Globus pallidus (tissue), 1 donor: ENCODE results near the gene CCNF.

Experiments used
- DNase-seq: peaks from one replicate; pipeline ENCODE4 v3.0.0-alpha.2; 2015; ENCODE audit warnings: low spot score

Gene CCNF

DNA sequence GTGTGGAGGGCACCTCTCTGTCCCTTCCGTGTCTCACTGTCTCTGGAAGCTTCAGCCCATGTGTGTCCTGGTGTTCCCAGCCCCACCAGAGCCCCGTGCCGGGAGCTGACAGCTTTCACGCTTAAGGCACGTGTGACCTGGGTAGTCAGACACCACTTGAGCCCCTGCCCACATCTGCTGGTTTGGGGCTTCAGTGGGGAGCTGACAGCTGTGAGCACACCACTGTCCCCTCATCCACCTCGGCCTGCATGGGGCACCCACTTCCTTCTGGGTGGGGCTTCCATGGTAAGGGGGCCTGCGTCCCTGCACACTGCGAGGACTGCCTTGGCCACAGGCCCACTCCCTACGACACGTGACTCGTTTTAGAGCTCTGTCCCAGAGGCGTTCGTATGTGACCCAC, 28.0 kb downstream of the CCNF start:
- no peak for DNase-seq

DNA sequence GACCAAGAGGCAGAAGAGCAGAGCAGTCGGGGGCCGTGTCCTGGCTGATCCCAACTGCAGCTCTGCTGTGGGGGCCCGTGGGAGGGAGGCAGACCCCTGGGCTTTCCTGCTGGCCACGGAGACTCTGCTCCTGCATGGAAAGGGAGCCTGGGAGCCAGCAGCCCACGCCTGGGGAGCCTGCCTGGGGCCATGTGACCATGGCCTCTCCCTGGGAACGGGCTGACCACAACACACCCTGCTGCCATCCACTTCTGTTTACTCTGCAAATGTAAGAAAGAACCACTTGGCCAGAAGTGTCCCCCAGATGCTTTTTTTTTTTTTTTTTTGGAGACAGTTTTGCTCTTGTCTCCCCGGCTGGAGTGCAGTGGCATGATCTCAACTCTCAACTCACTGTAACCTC, 28.7 kb downstream of the CCNF start:
- no peak for DNase-seq

DNA sequence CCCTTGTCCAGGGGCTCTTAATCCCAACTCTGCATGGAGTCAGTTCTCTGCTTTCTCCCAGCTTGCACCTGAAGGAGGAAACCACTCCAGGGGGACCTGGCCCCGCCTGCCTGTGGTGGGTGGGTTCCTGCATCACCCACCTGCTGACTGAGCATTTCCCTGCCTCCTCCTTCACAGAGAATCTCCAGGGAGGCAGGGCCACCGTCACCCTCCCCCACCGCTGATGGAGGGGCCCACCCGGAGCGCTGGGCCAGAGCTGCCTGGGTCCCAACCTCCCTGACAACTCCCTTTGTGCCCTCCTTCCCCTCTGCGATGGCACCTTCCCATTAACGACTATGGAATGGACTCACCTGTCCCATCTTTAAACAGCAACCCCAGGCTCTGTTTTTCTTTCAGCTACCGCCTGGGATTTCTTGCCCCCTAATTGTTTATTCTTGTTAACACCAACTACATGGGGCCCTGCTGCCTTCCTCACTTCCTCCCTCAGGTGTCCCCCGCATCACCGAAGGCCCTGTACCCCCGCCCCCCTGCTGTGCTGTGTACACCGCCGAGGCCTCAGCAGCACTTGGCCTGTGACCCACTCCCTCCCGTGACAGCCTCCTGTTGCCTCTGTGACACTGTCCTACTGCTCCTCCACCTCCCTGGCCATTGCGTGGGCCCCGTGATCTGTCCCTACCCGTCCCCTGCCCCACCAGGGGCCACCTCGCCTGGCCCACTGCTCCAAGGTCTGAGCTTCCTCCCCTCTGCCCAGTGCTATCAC, 29.8 kb downstream of the CCNF start:
- no peak for DNase-seq

DNA sequence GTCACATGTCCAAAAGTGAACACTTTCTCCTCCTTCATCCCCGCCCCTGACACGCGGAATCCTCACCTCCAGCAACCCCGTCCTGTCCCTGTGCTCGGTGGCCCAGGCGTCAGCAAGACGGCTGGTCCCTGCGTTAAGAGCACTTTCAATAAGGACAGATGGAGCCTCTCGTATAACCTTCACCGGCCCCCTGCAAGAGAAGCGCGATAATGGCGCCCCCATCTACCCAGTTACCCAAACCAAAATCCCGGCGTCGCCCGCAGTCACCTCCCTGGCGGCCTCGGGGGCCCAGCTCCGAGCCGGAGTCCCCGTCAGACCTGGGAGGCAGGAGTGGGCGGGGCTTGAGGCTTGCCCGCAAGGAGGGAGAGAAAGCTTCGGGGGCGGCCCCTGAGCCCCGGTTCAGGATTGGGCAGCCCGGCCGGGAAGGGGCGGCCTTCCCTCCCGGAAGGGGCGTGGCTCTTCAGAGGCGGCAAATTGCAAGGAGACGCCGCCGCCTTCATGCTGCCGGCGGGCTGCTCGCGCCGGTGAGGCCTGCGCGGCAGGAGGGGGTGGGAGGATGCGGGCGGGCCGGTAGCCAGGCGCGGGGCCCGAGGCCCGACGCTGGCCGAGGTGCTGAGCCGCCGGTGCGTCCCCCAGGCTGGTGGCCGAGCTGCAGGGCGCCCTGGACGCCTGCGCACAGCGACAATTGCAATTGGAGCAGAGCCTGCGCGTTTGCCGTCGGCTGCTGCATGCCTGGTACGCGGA, 30.6 kb downstream of the CCNF start, which contains the start of gene TEDC2:
Gene TEDC2 (plus strand): TSS at position 463 of the 744 bp plus-strand sequence. CDS start 36 bp downstream, at position 499.
- DNase-seq = peak; percentile 94

DNA sequence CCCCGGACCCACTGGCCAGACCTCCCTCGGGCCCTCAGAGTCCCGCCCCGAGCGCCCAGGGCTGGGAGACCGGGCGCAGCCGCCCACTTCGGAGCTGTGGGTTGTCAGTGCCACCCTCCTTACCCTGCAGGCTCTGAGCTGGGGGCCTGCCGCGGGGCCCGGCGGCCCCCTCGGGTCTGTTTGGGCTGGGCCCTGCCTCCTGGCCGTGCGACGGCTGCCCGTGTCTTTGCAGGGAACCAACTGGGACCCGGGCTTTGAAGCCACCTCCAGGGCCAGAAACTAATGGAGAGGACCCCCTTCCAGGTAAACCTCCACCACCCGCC, 31.1 kb downstream of the CCNF start:
- no peak for DNase-seq

DNA sequence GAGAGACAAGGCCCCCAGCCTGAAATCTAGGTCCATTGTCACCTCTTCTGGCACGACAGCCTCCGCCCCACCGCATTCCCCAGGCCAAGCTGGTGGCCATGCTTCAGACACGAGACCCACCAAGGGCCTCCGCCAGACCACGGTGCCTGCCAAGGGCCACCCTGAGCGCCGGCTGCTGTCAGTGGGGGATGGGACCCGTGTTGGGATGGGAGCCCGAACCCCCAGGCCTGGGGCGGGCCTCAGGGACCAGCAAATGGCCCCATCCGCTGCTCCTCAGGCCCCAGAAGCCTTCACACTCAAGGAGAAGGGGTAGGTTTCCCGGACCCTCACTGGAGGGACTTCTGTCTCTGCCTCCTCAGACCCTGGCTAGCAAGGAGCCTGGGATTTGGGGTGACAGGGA, 31.7 kb downstream of the CCNF start:
- no peak for DNase-seq

DNA sequence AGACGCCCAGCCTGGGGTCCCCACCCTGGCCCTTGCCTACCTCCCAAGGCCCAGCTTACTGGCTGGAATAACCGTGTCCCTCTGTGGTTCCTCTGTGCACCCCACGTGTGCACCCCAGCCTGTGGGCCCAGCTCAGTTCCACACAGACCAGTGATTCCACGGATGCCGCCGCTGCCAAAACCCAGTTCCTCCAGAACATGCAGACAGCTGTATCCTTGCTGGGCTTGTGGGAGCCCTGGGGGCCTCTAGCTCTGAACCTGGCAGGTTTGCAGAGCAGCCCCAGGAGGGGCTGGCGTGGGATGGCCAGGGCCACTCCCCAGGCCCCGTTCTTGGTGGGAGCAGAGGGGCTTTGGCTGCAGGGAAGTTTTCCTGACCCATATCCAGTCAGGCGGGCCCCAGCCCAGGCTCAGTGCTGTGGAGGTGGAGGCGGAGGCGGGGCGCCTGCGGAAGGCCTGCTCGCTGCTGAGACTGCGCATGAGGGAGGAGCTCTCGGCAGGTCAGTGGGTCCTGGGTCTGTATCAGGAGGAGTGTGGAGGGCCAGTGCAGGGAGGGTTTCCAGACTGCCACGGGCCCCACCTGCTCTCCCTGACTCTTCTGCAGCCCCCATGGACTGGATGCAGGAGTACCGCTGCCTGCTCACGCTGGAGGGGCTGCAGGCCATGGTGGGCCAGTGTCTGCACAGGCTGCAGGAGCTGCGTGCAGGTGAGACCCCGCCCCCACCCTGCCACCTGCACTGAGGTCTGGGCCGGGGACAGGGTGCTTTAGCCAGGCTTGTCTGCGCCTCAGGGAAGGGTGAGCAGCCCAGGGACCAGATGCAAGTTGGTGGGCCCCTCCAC, 33.0 kb downstream of the CCNF start:
- DNase-seq = no peak

DNA sequence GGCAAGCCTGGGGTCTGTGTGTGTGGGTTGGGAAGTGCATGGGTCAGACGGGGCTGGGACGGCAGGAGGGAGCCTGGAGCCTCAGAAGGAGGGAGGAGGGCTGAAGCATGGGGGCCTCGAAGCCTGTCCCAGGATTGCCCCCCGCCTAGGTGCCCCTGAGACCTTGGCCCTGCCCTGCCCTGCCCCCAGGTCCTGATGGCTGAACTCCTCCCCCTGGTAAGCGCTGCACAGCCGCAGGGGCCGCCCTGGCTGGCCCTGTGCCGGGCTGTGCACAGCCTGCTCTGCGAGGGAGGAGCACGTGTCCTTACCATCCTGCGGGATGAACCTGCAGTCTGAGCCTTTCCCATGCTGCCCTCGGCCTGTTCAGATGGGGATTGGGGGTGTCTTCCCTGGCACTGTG, 35.1 kb downstream of the CCNF start:
- no peak for DNase-seq

DNA sequence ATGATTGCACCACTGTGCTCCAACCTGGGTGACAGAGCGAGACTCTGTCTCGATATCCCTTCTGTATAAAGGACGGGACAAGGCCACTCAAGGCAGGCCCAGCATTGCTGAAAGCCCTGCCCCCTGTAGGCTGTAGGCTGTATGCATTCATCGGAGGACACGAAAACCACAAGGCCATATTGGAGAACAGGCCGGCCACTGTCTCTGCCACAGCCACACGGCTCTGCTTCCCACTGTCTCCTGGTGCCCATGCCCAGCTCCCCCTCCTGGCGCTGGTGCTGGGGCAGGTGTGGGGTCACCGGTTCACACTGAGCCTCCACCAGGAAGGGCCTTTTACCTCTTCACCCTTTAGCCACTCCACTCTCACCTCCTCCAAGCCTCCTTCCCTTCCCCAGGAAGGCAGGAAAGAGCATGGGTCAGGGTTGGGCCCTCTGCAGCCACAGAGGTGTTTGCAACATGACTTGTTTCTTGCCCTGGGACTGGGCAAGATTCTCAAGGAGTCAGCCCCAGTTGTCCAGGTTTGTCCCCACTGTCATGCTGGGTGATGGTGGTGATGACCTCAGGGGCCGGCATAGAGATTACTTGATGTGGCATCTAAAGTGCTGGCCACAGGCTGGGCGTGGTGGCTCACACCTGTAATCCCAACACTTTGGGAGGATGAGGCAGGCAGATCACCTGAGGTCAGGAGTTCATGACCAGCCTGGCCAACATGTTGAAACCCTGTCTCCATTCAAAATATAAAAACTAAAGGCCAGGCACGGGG, 36.6 kb downstream of the CCNF start:
- no peak for DNase-seq

DNA sequence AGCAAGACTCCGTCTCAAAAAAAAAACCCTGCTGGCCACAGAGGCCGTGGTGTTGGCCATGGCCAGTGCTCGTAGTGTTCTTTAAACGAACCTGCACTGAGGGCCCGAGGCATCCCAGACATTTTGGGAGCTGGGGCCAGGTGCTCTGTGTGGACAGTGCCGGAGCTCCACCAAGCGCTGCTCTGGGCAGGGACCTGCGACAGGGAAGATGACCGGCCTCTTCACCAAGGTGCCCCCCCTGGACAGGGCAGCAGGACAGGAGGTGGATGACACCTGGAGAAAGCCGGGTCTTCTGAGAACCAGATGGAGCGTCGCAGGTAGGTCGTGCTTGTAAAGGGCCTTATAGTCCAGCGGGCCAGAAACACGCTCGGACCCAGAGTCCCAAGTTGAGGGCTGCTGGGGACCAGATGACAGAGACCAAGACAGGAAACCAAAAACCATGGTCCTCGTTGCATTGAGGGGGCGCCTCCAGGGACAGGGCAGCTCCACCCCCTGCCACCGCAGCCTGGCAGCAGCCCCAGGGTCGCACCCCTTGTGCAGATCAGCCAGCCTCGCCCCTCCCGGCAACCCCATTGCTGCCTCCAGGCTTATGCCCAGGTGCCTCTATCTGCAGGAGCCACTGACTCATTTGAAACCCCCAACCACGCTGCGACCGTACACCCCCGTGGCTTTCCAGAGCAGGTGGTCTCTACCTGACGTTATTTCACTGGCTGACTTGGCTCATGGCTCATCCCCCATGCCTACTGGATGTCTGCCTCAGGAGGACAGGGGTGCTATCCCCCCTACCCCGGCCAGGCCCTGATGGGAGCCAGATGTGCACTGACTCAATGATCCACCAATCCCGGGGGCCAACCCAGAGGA, 37.6 kb downstream of the CCNF start:
- DNase-seq = no peak

DNA sequence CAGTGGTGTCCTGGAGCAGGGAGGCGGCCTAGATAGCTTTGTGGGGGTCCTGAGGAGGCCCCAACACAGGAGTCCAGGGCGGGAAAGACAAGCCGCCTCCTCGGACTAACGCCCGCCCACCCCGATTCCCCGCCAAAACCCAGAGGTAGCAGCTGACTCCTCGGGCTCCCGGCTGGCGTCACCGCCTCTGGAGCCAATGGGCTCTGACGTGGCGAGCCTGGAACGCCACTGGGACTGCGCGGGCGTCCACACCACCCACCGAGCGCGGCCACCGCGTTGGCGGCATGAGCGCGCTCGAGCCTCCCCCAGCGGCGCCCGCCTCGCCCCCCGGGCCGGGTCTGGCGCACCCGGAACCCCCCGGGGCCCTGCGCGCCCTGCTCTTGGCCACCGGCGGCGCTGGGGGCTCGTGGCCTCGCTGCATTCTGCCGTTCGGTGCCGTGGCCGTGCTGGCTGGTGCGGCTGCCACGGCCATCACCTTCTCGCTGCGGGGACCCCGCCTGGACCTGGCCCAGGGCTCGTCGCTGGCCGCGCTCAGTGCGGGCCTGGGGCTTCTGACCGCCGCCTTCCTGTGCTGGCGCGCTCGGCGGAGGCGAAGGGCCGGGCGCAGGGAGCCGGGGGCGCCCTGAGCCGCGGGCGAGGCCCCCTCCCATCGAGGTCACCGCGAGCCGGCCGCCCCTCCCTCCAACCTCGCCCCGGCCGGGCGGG, 38.4 kb downstream of the CCNF start:
- DNase-seq = peak; percentile 69

DNA sequence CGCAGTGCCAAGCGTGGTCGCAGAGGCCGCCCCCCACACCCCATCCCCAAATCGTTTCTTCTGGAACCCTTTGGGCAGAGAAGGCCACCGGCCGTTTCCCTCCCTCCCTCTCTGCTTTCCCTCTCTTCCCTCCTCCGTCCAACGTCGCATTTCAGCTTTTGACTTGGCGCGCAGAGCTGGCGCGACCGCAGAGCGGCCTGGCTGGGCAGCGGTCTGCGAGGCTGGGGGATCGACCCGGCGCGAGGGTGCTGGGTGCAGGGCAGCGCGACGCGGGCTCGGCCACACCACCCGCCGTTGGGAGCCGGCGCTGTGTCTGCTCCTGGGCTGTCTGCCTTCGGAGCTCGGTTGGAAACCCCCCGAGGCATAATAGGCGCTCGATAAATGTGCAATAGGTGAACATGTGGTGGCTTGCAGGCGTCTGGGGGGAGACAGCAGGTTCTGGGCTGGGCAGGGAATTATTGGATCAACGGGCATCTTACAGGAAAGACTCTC, 39.0 kb downstream of the CCNF start:
- DNase-seq = no peak

DNA sequence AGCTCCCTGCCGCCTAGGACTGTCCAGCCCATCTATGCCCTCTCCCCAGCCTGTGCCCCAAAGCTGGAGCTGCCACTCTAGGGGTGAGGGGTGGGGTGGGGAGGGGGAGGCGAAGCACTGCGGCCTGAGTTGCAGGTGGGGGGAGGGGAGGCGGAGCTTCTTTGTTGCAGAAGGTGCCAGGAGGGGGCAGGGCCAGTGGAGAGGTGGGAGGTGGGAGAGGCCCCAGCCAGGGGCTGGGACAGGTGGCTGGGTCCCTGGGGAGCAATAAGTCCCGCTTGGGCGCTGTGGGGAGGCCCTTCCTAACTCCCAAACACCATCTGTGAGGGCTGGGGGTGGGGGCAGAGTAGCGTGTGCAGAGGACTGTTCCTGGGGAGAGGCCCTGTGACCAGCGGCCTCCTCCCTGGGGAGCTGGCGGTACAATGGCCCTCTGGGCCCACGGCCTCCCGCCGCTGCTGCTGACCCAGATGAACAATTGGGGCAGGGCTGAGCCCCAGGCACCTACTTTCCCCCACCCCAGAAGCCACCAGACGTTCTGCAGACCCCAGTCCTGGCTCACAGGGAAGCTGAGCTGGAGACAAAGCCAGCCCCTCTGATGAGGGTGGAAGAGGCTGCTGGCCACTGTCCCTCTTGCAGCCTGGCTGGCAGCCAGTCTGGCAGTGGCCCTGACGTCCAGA, 39.6 kb downstream of the CCNF start:
- no peak for DNase-seq

DNA sequence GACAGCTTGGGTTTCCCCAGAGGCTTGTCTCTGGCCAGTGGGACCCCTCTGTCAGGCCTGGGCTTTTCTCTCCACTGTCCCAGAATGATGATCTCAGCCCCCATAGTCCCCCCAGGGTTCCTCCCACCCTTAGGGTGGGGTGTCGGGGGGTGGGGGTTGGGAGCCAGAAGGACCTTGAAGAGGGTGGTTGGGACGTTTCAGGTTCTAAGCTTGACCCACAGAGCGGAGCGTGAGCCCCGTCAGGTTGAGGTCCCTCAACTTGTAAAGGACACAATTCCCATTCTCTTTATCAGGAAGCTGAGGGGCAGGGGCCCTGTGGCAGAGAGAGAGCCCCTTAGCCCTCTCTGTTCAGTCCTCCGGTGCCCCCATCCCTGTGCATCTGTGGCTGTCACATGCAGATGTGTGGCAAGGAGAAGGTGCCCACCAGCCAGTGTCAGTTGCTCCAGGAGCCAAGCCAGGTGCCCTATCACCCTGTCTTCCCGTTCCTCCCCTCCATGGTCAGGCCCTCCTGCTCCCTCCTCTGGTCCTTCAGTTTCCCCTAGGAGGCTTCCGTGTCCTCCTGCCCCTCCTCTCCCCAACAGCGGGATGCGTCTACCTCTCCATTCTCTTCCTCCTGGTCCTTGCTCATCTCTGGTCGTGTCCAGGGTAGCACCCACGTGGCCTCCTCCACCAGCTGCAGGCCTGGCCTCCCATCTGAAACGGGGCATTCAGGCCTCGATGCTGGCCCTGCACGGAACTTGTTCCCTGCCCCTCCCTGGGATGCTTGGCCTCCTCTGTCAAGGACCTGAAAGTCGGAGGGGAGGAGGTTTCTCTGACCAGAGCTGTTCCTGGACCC, 40.4 kb downstream of the CCNF start:
- no peak for DNase-seq

DNA sequence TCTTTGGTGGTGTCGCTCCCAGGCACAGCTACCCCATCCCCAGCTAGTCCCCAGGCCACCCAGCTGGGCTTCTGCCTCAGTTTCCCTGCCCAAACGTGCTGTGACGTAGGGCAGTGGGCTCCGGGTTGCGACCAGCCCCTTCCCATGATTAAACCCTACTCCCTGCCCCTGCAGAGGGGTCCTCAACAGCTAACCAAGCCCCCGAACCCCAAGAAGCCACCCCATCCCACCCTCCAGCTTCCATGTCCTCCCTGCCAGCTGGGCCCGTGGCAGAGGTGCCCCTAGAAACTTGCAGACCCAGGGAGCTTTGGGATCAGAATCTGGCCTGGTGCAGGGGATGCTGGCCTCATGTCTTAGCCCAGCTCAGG, 41.0 kb downstream of the CCNF start:
- no peak for DNase-seq

DNA sequence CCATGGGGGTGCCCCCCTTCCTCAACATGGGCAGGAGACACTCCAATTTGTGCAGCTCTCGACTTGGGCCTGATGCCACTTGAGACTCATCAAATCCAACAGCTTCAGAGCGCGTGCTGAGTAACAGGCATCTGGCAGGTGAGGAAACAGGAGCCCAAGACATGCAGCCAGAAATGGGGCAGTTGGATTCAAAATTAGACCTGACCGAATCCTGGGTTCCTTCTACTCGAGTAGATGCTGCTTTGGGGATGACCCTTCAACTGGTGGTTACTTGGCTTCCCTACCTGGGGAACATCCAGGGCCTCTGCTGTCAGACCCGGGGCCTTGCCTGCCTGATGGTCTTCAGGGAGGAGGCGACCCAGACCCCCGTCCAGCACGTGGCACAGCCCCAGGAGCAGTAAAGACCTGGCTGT, 41.4 kb downstream of the CCNF start:
- no peak for DNase-seq

DNA sequence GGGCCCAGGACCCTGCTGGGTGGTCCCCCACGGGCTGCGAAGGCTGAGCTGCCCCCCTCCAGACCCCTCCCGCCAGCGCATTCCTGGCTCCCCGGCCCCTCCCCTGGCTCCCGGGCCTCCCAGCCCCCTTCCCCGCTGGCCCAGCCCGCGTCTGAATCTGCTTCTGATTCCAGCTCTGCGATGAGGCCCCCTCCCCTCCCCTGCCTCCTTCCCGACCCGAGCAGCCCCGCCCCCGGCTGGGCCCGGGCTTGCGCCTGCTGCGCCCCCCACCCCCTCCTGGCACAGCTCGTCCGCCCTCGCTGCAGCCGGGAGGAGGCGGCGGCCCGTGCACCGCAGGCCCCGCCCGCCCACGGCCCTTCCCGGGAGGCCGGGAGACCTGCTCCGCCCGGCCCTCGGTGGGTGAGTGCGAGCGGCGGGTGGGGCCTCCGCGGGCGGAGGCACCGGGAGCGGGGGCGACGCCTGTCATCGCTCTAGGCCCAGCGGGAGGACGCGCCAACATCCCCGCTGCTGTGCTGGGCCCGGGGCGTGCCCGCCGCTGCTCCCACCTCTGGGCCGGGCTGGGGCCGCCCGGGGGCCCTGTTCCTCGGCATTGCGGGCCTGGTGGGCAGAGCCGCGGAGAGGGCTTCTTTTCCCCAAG, 41.9 kb downstream of the CCNF start, which contains the start of gene NTN3:
Gene NTN3 (plus strand): TSS at position 282 of the 637 bp plus-strand sequence. CDS start 405 bp downstream, outside the sequence.
- no peak for DNase-seq
